AG09309 (cell line): Measurements from ENCODE around the gene ZNF346.
A peak's percentile ranks its signal among the peaks of the same experiment; 100 is the strongest.

ENCODE experiments used
- DNase-seq: peaks from one replicate; pipeline ENCODE4 v3.0.0-alpha.2; 2010; ENCODE audit warnings: low read depth
- H3K4me3 ChIP-seq: 2 replicates; pipeline ENCODE4 v1.5.1; 2011; ENCODE audit warnings: mild to moderate bottlenecking, low read depth, low read length, moderate library complexity; ENCODE audit not compliant: control insufficient read depth
- TF ChIP-seq, protein P1 (sequence below): IDR thresholded peaks from 2 replicates; pipeline ENCODE4 v1.5.1; 2011; ENCODE audit warnings: mild to moderate bottlenecking, low read depth, low read length, inconsistent platforms; ENCODE audit not compliant: insufficient read depth, control insufficient read depth; ENCODE audit errors: missing control alignments

Gene ZNF346

DNA sequence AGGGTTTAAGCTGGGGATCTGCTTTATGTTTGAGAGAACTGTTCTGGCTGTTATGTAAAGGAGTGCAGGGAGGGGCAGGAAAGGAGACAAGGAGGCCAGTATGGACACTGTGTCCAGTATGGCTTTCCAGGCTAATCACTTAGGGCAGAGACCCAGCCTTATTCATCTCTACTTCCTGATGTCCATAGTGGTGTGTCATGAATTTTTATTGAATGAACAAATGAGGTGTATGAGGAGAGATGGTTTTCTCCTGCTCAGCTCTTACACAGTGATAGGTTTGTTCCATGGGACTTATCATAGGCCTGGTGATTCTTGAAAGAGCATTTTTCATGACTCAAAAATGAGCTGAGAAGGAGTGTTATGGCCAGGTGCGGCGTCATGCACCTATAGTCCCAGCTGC is 43.7 kb downstream of the ZNF346 start:
- DNase-seq, result no peak
- TF ChIP-seq, protein P1, sequence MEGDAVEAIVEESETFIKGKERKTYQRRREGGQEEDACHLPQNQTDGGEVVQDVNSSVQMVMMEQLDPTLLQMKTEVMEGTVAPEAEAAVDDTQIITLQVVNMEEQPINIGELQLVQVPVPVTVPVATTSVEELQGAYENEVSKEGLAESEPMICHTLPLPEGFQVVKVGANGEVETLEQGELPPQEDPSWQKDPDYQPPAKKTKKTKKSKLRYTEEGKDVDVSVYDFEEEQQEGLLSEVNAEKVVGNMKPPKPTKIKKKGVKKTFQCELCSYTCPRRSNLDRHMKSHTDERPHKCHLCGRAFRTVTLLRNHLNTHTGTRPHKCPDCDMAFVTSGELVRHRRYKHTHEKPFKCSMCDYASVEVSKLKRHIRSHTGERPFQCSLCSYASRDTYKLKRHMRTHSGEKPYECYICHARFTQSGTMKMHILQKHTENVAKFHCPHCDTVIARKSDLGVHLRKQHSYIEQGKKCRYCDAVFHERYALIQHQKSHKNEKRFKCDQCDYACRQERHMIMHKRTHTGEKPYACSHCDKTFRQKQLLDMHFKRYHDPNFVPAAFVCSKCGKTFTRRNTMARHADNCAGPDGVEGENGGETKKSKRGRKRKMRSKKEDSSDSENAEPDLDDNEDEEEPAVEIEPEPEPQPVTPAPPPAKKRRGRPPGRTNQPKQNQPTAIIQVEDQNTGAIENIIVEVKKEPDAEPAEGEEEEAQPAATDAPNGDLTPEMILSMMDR, result no peak
- H3K4me3 ChIP-seq, result no peak overlapping the region

DNA sequence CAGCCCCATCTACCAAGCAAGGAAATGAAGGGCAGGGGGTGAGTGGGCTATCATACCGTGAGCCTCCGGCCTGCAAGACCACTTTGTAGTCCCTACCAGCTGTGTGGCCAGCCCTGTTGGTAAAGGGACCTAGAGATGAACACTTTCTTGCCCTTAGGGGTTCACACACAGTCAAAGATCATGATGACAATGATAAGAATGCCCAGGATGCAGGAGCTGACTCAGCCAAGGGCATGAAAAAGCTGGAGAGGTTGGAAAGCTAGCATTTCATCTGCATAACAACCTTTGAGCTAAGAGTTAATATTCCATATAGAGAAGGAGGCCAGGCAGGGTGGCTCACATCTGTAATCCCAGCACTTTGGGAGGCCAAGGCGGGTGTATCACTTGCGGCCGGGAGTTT is 45.0 kb downstream of the ZNF346 start:
- TF ChIP-seq, protein P1, result no peak
- DNase-seq, result no peak
- H3K4me3 ChIP-seq, result no peak overlapping the region

DNA sequence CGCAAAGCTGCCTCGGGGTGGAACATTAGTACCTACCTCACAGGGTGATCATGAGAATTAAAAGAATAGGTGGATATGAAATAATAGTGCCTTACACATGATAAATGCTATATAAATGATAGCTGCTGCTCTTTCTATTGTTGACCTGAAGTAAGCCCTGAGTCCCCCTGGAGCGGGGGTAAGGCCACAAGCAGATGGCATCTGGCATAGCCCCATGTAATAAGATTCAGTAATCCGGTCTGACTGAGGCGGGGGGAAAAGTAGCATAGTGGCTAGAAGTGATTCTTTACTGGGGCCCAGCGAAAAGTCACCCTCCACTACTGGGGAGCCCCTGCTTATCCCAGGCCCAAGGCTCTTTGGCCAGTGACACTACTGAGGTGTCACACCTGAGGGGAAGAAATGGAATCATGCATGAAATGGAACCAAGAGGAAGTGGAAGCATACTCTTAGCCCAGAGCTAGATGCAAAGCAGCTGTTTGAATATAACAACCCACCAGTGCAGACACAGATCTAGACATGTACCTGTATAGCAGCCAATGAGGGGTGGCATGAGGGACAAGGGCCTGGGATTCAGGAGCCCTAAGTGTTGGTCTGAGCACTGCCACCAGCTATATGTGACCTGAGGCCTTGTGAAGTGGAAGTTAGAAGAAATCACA is 48.2 kb downstream of the ZNF346 start:
- no peak overlapping the region for H3K4me3 ChIP-seq
- TF ChIP-seq, protein P1, result no peak
- no peak for DNase-seq

DNA sequence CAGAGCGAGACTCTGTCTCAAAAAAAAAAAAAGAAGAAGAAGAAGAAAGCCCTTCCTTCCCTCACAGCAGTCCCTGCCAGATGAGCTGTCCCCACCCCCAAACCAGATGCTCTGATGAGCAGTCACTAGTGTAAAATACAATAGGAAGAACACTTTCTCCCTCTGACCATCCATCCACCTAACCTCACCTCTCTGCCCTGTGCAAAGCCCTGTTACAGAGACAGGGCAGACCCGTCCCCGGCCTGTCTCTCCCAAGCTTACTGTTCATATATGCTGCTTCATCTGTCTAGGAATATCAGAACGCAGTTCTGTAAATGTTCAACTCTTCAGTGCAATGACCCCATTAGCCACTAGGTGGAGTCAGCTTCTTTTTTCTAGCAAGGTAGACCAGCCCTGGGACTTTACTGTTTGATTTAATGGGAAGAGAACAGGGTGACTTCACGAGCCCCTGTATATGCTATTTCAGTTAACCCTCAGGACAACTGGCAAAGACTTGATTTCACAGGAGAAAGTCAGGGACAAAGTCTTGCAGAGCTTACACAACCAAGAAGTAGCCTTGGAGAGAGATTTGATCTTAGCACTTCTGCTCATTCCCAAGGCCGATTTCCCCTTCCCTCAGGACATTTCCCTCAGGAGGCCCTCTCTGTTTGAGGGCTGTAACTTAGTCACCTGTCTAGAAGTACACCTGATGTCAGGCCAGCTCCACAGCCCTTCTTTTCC is 49.3 kb downstream of the ZNF346 start:
- H3K4me3 ChIP-seq, result no peak overlapping the region
- DNase-seq, result peak; percentile 51
- TF ChIP-seq, protein P1, result peak; percentile 84

DNA sequence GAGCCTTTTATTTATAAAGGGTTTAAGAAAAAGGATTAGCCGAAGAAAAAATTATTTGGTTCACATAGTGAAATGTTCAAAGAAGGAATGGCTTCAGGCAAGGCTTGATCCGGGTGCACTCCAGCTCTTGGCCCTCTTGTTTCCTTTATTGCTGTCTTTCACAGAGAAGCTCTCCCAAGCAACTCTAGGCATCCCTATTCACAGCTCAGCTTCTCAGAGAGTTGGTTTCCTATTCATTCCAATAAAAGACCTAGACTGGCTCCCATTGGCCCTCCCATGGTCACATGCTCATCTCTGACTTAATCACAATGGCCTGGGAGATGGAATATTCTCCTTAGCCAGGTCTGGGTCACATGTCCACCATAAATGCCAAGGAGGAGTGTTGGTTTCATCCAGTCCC is 54.8 kb downstream of the ZNF346 start:
- no peak overlapping the region for H3K4me3 ChIP-seq
- DNase-seq, result no peak
- TF ChIP-seq, protein P1, result no peak

DNA sequence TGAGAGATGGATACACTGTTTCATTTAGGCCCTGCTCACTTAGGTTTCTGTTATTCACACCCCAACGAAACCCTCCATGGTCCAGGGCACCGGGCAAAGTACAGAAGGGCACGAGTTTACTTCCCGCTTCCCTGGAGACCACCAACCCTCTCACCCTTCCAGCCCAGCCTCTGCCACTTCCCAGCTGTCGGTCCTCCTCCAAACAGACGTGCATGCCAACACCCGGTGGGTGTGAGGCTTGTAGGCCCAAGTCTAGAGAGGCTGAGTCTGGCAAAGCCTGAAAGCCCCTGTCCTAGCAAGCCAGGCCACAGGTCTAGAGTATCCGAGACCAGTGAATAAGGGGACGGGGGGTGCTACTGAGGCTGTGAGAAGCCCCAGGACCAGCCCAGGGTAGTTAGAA is 57.1 kb downstream of the ZNF346 start:
- TF ChIP-seq, protein P1, result no peak
- no peak for DNase-seq
- H3K4me3 ChIP-seq, result no peak overlapping the region

DNA sequence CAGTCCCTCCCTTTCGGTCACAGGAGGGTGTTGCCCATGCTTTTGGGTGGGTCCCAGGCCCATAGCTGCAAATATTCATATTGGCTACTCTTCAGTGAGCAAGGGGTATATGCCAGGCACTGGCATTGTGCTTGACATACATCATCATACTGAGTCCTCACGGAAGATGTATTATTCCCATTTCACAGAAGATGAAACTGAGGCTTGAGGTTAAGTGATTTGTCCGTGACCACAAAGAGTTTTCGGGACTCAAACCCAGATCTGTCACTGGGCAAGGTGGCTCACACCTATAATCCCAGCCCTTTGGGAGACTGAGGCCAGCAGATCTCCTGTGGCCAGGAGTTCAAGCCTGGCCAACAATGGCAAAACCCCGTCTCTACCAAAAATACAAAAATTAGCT is 57.8 kb downstream of the ZNF346 start:
- DNase-seq, result no peak
- H3K4me3 ChIP-seq, result no peak overlapping the region
- TF ChIP-seq, protein P1, result no peak
